Neural crest cell (in vitro differentiated cells): ENCODE data around the gene KNDC1. TPM values are rescaled to one million over a fixed set of nuclear protein-coding genes. Genes with fewer than 3 reads are reported as not detected.
"Not testable (repeated sequence)": the region's sequence is repeated elsewhere in the genome, so short reads cannot be mapped to it uniquely, and the experiment has no call there.

Experiments used
- DNase-seq: peaks from one replicate; pipeline ENCODE4 v3.0.0; 2021; ENCODE audit warnings: low read depth, mixed read lengths, low spot score
- H3K27ac Mint-ChIP-seq: one replicate; pipeline ENCODE4 v1.8.0; 2021; ENCODE audit warnings: mild to moderate bottlenecking, mixed read lengths; ENCODE audit not compliant: unreplicated experiment
- H3K27me3 Mint-ChIP-seq: 2 replicates; pipeline ENCODE4 v1.8.0; 2021; ENCODE audit warnings: low read depth, mild to moderate bottlenecking, mixed read lengths
- H3K36me3 Mint-ChIP-seq: 2 replicates; pipeline ENCODE4 v1.8.0; 2021; ENCODE audit warnings: low read depth, mild to moderate bottlenecking, mixed read lengths
- H3K4me1 Mint-ChIP-seq: 2 replicates; pipeline ENCODE4 v1.8.0; 2021; ENCODE audit warnings: mixed read lengths
- H3K4me3 Mint-ChIP-seq: one replicate; pipeline ENCODE4 v1.8.0; 2021; ENCODE audit warnings: mild to moderate bottlenecking, mixed read lengths
- H3K9me3 Mint-ChIP-seq: 2 replicates; pipeline ENCODE4 v1.8.0; 2021; ENCODE audit warnings: mixed read lengths
- long read RNA-seq: library from polyadenylated mRNA; unstranded; transcript quantifications from one replicate; pipeline ENCODE4 v2.0.0, GENCODE V29; 2020
- total RNA-seq: library from RNA; stranded (reverse); gene quantifications from 2 replicates; pipeline ENCODE4 v1.2.1, GENCODE V29; 2021
- TF ChIP-seq, protein P1 (sequence below): fragments of 200-600 bp; sonication (generic); conservative IDR thresholded peaks from 2 replicates; pipeline ENCODE4 v1.5.0; 2021; ENCODE audit warnings: antibody characterized with exemption, mild to moderate bottlenecking

KNDC1 gene, protein sequence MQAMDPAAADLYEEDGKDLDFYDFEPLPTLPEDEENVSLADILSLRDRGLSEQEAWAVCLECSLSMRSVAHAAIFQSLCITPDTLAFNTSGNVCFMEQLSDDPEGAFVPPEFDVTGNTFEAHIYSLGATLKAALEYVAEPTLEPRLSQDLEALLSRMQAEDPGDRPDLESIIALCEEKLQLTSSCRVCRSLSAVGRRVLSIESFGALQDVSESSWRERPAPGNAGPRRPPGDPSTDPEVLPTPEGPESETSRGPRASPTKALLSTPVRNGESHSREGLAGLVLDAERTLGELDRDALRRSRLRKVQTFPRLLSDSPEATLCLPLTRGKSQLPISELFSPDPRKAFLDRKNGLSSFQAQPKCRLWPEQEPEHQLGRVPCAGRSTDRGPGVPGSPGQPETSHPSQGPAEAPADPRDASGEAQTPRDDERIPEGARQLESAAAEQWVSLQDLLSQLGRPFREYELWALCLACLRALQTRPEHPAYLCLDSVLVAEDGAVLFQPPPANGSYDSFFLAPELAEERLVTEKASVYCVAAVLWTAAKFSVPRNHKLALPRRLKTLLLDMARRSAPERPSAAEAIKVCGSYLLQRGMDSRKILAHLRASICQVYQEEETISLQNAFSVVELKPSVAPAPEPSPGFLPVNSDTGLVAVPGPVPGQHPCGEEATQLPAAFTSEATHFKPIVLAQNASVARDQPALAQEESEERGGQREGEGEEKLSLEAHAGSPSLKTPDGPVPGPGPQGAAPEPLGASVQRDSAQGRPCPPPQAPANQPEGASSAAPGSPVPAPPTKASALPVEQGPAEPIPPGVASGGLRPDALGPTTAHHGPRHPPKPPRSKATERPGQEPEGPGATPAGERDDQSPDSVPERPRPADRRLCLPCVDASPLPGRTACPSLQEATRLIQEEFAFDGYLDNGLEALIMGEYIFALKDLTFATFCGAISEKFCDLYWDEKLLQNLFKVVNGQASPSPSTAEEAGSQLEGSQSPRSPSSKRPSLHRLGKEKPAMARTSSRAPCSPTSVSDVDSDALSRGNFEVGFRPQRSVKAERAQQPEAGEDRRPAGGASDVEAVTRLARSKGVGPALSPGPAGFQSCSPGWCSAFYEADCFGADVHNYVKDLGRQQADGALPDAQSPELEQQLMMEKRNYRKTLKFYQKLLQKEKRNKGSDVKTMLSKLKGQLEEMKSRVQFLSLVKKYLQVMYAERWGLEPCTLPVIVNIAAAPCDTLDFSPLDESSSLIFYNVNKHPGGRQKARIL (N-terminal part only)
- 4.0 and 5.5 TPM in 2 replicates for total RNA-seq
- long read RNA-seq: 0 reads

DNA sequence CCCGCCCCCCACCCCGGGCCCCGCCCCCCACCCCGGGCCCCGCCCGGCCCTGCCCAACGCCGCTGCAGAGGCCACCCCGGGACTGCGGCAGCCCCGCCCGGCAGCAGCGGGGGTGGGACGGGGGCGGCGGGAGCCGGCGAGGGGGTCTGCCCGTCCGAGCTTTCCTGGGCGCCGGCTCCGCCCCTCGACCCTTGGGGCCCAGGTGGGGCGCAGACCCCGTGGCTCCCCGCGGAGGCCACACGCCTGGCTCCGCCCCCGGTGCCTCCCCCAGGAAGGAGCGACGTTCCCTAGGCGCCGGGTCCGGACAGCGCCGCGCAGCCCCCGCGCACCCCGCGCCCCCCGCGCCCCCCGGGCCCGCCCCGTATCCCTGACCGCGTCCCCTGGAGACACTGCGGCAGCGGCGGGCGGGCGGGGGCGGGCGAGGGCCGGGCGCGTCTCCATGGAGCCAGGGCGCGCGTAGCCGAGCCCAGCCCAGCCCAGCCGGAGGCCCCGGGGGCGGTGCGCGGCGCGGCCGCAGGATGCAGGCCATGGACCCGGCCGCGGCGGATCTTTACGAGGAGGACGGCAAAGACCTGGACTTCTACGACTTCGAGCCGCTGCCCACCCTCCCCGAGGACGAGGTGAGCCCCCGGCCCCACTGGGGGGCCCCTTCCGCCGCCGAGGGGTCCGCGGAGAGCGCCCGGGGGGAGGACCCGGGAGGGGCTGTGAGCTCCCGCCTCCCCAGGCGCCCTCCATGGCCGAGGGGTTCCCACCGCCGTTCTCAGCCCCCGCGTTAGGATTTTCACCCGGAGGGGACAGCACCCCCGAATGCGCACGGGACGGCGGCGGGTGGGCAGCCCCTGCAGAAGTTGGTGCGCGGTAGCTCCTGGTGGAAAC lies at the start of gene KNDC1:
TSS of gene KNDC1 (plus strand) at position 270 of the 876 bp plus-strand sequence. CDS start at position 519, 249 bp downstream.
- Mint-ChIP-seq H3K9me3 (no peaks in the 10 kb centered on the region), H3K4me1 (no peaks in the 10 kb centered on the region), H3K27ac (no peak within 1 kb of the TSS), H3K36me3 (no peaks in the 10 kb centered on the region), H3K4me3 (peak within 1 kb of the TSS; percentile 74), H3K27me3 (peaks cover 31% of the 10 kb centered on the region)
- TF ChIP-seq, protein P1, sequence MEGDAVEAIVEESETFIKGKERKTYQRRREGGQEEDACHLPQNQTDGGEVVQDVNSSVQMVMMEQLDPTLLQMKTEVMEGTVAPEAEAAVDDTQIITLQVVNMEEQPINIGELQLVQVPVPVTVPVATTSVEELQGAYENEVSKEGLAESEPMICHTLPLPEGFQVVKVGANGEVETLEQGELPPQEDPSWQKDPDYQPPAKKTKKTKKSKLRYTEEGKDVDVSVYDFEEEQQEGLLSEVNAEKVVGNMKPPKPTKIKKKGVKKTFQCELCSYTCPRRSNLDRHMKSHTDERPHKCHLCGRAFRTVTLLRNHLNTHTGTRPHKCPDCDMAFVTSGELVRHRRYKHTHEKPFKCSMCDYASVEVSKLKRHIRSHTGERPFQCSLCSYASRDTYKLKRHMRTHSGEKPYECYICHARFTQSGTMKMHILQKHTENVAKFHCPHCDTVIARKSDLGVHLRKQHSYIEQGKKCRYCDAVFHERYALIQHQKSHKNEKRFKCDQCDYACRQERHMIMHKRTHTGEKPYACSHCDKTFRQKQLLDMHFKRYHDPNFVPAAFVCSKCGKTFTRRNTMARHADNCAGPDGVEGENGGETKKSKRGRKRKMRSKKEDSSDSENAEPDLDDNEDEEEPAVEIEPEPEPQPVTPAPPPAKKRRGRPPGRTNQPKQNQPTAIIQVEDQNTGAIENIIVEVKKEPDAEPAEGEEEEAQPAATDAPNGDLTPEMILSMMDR: no peak
- DNase-seq: peak; percentile 45

DNA sequence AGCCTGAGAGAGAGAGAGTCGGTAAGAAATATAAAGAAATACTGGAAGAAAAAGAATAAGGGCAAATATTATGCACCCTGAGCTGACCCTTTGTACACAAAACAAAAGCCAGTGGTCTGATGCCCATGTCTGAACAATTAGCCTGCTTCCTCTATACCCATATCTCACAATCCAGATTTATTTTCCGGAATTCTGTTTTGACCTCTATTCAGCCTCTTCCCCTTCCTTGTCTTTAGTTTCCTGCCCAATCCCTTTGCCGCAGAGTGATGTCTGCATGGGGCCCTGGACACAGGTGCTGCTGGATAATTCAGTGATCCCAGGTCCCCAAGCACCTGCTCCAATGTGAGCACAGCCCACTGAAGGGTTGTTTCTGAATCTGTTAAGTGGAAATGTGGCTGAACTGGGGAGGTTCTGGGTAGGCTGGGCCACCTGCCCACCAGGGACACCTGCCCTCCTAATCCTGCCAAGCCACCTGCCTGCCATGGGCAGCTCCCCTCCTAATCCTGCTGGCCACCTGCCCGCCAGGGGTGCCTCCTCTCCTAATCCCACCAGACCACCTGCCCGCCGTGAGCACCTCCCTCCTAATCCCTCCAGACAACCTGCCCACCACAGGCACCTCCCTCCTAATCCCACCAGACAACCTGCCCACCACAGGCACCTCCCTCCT lies 49.3 kb upstream of the KNDC1 start:
- Mint-ChIP-seq H3K27ac (no peak overlapping the region), H3K36me3 (no peaks in the 10 kb centered on the region), H3K4me1 (no peaks in the 10 kb centered on the region), H3K4me3 (no peak overlapping the region), H3K9me3 (peaks cover 4% of the 10 kb centered on the region), H3K27me3 (peaks cover 7% of the 10 kb centered on the region)
- TF ChIP-seq, protein P1: no peak
- no peak for DNase-seq

DNA sequence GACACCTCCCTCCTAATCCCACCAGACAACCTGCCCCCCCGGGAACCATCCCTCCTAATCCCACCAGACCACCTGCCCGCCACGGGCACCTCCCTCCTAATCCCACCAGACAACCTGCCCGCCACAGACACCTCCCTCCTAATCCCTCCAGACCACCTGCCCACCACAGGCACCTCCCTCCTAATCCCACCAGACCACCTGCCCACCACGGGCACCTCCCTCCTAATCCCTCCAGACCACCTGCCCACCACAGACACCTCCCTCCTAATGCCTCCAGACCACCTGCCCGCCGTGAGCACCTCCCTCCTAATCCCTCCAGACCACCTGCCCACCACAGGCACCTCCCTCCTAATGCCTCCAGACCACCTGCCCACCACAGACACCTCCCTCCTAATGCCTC lies 48.4 kb upstream of the KNDC1 start:
- not testable (repeated sequence) for H3K27me3 Mint-ChIP-seq, H3K27ac Mint-ChIP-seq, H3K4me3 Mint-ChIP-seq, DNase-seq, H3K4me1 Mint-ChIP-seq, H3K36me3 Mint-ChIP-seq, H3K9me3 Mint-ChIP-seq

DNA sequence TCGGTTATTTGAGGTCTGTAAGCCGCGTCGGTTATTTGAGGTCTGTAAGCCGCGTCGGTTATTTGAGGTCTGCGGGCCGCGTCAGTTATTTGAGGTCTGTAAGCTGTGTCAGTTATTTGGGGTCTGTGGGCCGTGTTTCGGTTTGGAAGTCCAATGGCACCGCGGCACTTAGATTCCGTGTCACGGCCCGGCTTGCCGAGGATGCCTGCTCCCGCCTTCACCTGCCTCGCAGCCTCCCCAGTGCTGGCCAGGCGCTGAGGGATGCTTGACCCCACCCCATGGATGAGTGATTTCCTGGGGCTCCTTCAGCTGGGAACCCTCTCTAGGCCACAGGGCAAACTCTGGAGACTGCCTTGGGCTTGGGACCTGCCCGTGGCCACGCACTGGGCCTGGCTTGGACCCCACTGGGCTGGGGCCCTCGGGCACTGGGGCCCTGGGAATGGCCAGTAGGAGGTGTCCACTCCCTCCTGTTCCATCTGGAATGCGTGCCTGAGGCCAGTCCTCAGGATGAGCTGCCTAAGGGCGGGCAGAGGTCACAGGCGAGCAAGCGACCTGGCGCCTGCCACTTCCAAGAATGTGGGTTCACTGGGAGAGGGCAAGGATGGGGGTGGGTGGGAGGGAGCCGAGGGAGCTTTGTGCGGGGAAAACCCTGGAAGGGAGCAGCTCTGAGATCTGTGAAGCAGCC lies 46.7 kb upstream of the KNDC1 start:
- Mint-ChIP-seq H3K4me1 (no peaks in the 10 kb centered on the region), H3K36me3 (no peaks in the 10 kb centered on the region), H3K4me3 (no peak overlapping the region), H3K27me3 (peaks cover 7% of the 10 kb centered on the region), H3K27ac (no peak overlapping the region), H3K9me3 (no peaks in the 10 kb centered on the region)
- TF ChIP-seq, protein P1: no peak
- DNase-seq: no peak

DNA sequence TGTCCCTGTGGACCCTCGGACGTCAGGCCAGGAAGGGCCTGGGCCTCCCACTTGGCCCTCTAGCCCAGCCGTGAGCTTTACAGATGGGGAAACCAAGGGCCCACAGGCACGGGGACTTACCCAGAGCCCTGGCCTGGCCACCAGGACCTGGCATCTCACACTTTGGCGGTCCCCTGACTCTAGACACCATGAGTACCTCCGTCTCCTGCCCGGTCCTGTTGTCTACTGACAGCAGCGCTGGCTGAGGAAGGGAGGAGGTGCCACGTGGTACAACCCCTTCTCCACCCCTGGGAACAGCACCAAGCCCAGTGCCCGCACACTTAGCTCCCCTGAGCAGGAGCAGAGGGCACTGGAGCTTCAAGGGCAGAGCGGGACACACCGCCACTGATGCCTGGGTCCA lies 46.2 kb upstream of the KNDC1 start:
- no peak overlapping the region for H3K27ac Mint-ChIP-seq
- DNase-seq: no peak
- no peaks in the 10 kb centered on the region for H3K9me3 Mint-ChIP-seq
- H3K27me3 Mint-ChIP-seq: peaks cover 10% of the 10 kb centered on the region
- no peaks in the 10 kb centered on the region for H3K36me3 Mint-ChIP-seq
- no peak overlapping the region for H3K4me3 Mint-ChIP-seq
- no peaks in the 10 kb centered on the region for H3K4me1 Mint-ChIP-seq
- TF ChIP-seq, protein P1: no peak
